ENCODE results near the gene ZNF516.

GRCh38 chr18:76410033-76410432 lies 85.0 kb downstream of the ZNF516 start:
- no peak for TF ChIP-seq POLR2AphosphoS5 (IDR thresholded peaks at IDR 0.05; ENCODE audit: low read depth, low read length)
- TF ChIP-seq TAF1 (IDR thresholded peaks at IDR 0.05; ENCODE audit: borderline replicate concordance, low read depth, low read length): no peak

Measured in GM12892 (cell line).